ENCODE measurements around the gene PSMG2.

Gene PSMG2, protein sequence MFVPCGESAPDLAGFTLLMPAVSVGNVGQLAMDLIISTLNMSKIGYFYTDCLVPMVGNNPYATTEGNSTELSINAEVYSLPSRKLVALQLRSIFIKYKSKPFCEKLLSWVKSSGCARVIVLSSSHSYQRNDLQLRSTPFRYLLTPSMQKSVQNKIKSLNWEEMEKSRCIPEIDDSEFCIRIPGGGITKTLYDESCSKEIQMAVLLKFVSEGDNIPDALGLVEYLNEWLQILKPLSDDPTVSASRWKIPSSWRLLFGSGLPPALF

DNA sequence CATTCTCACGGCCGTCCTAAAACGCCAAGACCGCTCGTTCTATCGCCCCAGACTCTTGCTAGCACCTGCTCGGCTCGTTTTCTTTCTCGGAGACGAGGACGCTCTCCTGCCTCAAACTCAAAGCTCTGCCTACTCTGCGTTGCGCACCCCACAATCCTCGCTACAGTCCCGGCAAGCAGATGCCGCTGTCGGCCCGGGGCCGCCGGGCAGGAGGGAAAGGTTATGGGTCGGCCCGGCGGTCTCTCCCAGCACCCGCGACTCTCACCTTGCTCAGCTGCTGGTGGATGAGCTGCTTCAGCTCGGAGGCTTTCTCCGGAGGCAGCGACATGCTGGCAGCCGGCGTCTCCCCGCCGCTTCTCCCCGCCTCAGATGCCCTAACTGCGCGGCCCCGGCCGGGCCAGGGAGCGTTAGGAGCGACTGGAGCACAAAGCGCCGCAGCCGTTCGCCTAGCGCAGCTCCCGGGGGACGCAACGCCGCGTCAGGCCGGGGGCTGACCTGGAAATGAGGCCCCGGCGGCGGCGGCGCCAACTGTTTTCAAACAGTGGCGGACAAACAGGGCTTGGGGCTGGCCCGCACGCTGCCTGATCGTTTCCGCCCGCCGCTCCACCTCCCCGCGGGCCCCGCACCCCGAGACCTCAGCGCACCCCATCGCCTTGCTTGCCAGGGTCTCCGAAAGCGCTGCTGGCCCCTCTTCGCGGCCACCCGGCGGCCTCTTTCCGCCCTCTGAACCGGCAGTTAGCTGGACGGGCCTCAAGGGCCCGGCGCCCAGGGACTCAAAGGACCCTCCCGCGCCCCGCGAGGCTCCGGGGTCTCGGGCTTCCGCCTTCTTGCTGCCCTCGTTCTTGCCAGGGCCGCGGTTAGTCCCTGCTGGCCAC, at the start of gene PSMG2, which contains the start of gene CEP76:
Gene PSMG2, plus strand, starts transcription at position 822 of the 875 bp plus-strand sequence. CDS start 66 bp downstream, outside the sequence.
Gene CEP76, minus strand, starts transcription at position 503 of the 875 bp plus-strand sequence. Its CDS starts 175 bp downstream, at position 328.
- peak; percentile 92 for DNase-seq

DNA sequence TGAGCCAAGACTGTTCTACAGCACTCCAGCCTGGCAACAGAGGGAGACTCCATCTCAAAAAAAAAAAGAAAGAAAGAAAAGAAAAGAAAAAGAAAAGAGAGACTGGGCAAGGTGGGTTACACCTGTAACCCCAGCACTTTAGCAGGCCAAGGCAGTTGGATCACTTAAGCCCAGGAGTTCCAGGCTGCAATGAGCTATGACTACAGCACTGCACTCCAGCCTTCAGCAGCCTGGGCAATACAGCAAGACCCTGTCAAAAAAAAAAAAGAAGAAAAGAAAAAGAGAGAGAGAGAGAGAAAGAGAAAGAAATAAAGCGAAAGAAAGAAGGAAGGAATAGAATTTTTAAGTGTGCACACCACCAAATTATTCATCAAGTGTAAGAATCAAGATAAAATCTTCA, 47.9 kb upstream of the PSMG2 start:
- DNase-seq, result no peak

DNA sequence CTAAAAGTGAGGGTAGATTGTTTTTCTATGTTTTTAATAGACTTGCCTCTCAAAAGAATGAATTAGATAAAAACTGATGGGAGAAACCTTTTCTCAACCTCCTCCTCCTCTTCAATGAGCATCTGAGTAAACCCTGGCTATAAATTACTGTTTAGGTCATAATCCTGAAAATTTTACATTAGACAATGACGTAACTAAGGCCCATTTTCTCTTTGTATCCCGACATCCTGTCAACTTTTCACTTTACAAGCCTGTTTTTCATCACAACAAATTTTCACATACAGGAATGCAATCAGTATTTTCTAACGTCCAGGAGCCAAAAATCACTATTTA, 46.3 kb upstream of the PSMG2 start:
- DNase-seq, result no peak

GRCh38 chr18:12656938-12657683, 45.7 kb upstream of the PSMG2 start:
- DNase-seq, result peak; percentile 68

- DNase-seq, result peak; percentile 67
Measured at GRCh38 chr18:12657684-12658425, 45.0 kb upstream of the PSMG2 start, which contains the start of gene SPIRE1. Gene SPIRE1, minus strand, starts transcription at chr18:12658107. Its CDS starts 241 bp downstream, at chr18:12657866.

GRCh38 chr18:12658426-12659138, 44.3 kb upstream of the PSMG2 start:
- no peak for DNase-seq

DNA sequence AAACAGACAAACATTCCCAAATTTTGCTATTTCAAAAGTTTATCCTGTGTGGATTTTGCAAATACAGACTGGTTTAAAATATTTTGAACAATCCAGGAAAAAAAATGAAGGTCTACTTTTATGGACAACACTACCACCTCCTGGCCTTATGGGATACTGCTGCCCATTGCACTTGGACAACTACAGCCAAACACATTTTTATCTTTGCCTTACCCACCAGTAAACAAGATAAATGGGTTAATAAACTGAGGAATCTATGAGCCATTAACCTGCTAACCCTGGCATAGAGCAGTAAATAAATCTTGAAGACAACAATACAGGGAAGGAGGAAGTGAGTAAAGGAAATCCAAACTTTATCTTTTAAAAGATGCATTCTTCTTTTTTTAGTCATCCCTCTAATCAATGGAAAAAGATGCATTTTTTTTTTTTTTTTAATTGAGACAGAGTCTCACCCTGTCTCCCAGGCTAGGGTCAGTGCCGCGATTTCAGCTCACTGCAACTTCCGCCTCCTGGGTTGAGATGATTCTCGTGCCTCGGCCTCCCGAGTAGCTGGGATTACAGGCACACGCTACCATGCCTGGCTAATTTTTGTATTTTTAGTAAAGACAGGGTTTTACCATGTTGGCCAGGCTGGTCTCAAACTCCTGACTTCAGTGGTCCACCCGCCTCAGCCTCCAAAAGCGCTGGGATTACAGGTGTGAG, 42.8 kb upstream of the PSMG2 start:
- no peak for DNase-seq

DNA sequence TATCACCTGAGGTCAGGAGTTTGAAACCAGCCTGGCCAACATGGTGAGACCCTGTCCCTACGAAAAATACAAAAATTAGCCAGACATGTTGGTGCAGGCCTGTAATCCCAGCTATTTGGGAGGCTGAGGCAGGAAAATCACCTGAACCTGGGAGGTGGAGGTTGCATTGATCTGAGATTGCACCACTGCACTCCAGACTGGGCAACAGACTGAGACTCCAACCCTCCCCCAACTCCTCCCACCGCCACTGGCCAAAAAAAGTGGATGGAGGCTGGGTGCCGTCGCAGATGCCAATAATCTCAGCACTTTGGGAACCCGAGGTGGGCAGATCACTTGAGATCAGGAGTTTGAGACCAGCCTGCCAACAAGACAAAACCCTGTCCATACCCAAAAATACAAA, 34.8 kb upstream of the PSMG2 start:
- DNase-seq, result no peak

- no peak for DNase-seq
Measured at GRCh38 chr18:12679183-12679786, 23.6 kb upstream of the PSMG2 start.

GRCh38 chr18:12686100-12686499, 16.7 kb upstream of the PSMG2 start:
- DNase-seq, result no peak

- DNase-seq, result no peak
Measured at GRCh38 chr18:12689256-12689850, 13.5 kb upstream of the PSMG2 start.

DNA sequence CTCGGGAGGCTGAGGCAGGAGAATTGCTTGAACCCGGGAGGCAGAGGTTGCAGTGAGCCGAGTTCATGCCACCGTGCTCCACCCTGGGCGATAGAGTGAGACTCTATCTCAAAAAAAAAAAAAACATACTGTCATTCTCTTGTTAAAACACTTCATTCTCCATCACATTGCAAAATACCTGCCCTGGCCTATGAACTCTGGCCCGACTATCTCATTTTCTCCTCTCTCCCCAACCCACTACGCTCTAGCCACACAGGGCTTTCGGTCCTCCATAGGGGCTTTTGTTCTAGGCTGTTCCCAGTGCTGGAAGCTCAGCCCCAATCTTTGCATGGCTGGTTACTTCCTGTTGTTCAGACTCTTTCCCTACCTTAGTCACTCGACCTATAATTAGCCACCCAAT, 10.6 kb upstream of the PSMG2 start:
- no peak for DNase-seq

GRCh38 chr18:12694032-12694431, 8.8 kb upstream of the PSMG2 start:
- DNase-seq, result no peak

DNA sequence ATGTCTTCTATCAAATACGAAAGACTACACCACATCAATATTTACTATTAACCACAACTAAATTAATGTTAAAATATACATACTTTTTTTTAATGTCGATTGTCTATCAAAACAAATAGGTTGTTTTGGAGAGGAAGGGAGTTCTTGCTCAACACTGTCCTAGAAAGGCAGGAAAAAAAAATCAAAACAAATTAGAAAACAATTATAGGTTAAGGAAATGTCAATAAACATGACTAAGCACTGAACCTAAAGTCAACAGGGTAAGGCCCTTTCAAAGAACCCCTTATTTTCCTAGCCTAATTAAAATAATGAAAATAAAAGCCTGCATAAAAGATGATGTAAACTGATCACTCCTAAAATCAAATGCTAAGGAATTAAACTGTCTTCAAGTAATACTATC, 3.1 kb upstream of the PSMG2 start:
- no peak for DNase-seq

DNA sequence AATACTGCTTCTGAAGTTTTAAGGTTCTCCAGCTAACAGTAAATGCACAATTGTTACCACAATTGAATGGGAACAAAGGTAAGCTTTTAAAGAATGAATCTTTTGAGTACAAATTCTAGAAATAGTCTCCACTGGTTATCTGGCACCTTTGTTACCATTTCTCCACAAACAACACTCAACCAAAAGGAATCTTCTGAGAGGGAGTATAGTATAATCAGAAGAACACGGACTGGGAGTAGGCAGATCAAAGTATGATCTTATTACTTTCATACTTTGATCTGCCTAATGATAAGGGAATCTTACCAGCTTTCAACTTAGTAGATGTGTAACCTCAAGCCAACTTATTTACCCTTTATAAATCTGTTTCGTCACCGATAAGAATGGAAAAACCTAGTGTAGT, 1.7 kb upstream of the PSMG2 start:
- no peak for DNase-seq

- no peak for DNase-seq
Measured at GRCh38 chr18:12703096-12703567, 290 bp downstream of the PSMG2 start.

DNA sequence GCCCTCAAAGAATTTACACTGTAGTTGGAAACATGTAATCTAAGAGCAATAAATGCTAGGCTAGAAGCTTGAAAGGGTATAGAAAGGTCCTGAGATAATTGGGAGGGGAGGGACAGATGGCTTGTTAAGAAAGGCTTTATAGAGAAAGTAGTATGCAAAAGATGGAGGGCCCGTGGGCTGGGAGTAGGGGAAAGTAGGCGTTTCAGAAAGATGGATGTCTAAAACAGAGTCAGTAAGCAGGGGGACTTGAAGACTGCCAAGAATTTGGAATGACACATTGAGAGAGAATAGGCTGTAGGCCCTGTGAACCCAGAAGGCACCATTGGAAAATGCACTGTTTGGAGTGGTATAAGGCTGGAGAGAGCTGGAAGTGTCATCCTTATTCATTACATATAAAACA, 822 bp downstream of the PSMG2 start:
- no peak for DNase-seq

DNA sequence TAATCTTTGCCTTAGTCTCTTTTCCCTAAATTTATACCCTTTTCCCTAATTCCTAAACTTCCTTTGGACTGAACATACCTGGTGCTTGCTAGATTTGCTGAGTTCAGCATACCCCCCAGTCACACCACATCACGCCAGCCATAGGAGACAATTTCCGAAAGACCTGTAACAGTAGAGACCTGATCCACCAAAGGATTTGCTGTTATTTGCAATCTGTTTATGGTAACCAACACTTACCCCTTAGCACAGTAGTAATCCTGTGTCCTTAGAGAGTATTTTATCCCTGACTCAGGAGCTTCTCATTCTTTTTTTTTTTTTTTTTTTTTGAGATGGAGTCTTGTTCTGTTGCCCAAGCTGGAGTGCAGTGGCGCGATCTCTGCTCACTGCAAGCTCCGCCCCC, 8.6 kb downstream of the PSMG2 start:
- DNase-seq, result no peak

- no peak for DNase-seq
Measured at GRCh38 chr18:12721495-12722275, 18.8 kb downstream of the PSMG2 start.
